Neuronal stem cell (in vitro differentiated cells): ENCODE measurements around the gene IKZF2.

ENCODE experiments used
- DNase-seq: peaks from one replicate; pipeline ENCODE4 v3.0.0-alpha.2; 2013; ENCODE audit warnings: low spot score
- H2AFZ ChIP-seq: one replicate; pipeline ENCODE4 v1.6.1; 2013; ENCODE audit warnings: mild to moderate bottlenecking, low read length, inconsistent platforms
- H2AK5ac ChIP-seq: 2 replicates; pipeline ENCODE4 v1.6.1; 2013; ENCODE audit warnings: low read depth, mild to moderate bottlenecking, inconsistent platforms, low read length, moderate library complexity, mixed read lengths
- H2BK120ac ChIP-seq: 2 replicates; pipeline ENCODE4 v1.6.1; 2013; ENCODE audit warnings: low read depth, mild to moderate bottlenecking, inconsistent platforms, low read length, moderate library complexity, mixed read lengths
- H2BK12ac ChIP-seq: one replicate; pipeline ENCODE4 v1.6.1; 2013; ENCODE audit warnings: low read length, inconsistent platforms
- H2BK15ac ChIP-seq: 2 replicates; pipeline ENCODE4 v1.6.1; 2013; ENCODE audit warnings: mild to moderate bottlenecking, low read length, inconsistent platforms, mixed read lengths
- H2BK5ac ChIP-seq: one replicate; pipeline ENCODE4 v1.6.1; 2013; ENCODE audit warnings: inconsistent platforms, mild to moderate bottlenecking, low read length, moderate library complexity
- H3K14ac ChIP-seq: one replicate; pipeline ENCODE4 v1.6.1; 2013; ENCODE audit warnings: low read length, inconsistent platforms
- H3K18ac ChIP-seq: 2 replicates; pipeline ENCODE4 v1.6.1; 2013; ENCODE audit warnings: low read length, inconsistent platforms
- H3K23ac ChIP-seq: 2 replicates; pipeline ENCODE4 v1.6.1; 2013; ENCODE audit warnings: low read depth, mild to moderate bottlenecking, mixed read lengths, low read length, inconsistent platforms; ENCODE audit not compliant: poor library complexity
- H3K27ac ChIP-seq: replicated peaks from 3 replicates; pipeline ENCODE4 v1.5.1; 2013; ENCODE audit warnings: low read length, inconsistent platforms
- H3K27me3 ChIP-seq, 3 experiments: 2 replicates each; pipeline ENCODE4 v1.6.1; 2013; ENCODE audit warnings: low read length in 3 of 3, mild to moderate bottlenecking in 2 of 3, inconsistent platforms in 1 of 3, low read depth in 1 of 3, mixed read lengths in 1 of 3, moderate library complexity in 1 of 3; ENCODE audit not compliant: control insufficient read depth in 3 of 3, insufficient read depth in 3 of 3
- H3K36me3 ChIP-seq, 2 donors: replicated peaks in 1 of 2; 2 replicates each; pipeline ENCODE4 v1.6.1; 2013; ENCODE audit warnings: low read length in 2 of 2; ENCODE audit not compliant: control insufficient read depth in 2 of 2, insufficient read depth in 2 of 2
- H3K4ac ChIP-seq: 2 replicates; pipeline ENCODE4 v1.6.1; 2013; ENCODE audit warnings: inconsistent platforms, mild to moderate bottlenecking, low read length, moderate library complexity
- H3K4me1 ChIP-seq, 2 donors: 1 replicate in 1 of 2; 2 replicates in 1 of 2; pipeline ENCODE4 v1.6.1; 2013; ENCODE audit warnings: low read length in 2 of 2, low read depth in 1 of 2; ENCODE audit not compliant: control insufficient read depth in 2 of 2, insufficient read depth in 1 of 2
- H3K4me2 ChIP-seq: one replicate; pipeline ENCODE4 v1.6.1; 2013; ENCODE audit warnings: mild to moderate bottlenecking, low read length, inconsistent platforms; ENCODE audit not compliant: insufficient read depth, poor library complexity, severe bottlenecking
- H3K4me3 ChIP-seq, 2 donors: 2 replicates each; pipeline ENCODE4 v1.5.1; 2013; ENCODE audit warnings: low read length in 2 of 2, mild to moderate bottlenecking in 2 of 2, inconsistent platforms in 1 of 2, moderate library complexity in 1 of 2
- H3K79me1 ChIP-seq: one replicate; pipeline ENCODE4 v1.6.1; 2013; ENCODE audit warnings: low read depth, mild to moderate bottlenecking, inconsistent platforms, low read length, moderate library complexity
- H3K9ac ChIP-seq: one replicate; pipeline ENCODE4 v1.6.1; 2013; ENCODE audit warnings: mild to moderate bottlenecking, low read depth, low read length, inconsistent platforms; ENCODE audit not compliant: poor library complexity
- H3K9me3 ChIP-seq, 2 donors: replicated peaks in 1 of 2; 2 replicates each; pipeline versions ENCODE3 to v1.6.1; 2013; ENCODE audit warnings: low read length in 2 of 2, mild to moderate bottlenecking in 2 of 2, inconsistent platforms in 1 of 2, low read depth in 1 of 2, mixed read lengths in 1 of 2, moderate library complexity in 1 of 2; ENCODE audit not compliant: control insufficient read depth in 2 of 2, insufficient read depth in 1 of 2
- H4K8ac ChIP-seq: one replicate; pipeline ENCODE4 v1.6.1; 2013; ENCODE audit warnings: low read depth, mild to moderate bottlenecking, inconsistent platforms, low read length, moderate library complexity
- H4K91ac ChIP-seq: one replicate; pipeline ENCODE4 v1.6.1; 2013; ENCODE audit warnings: low read length, low read depth, mild to moderate bottlenecking, inconsistent platforms; ENCODE audit not compliant: poor library complexity
- WGBS, 2 donors: extraction: QIAGEN DNeasy Blood & Tissue Kit; methylation state at CpG; one replicate each; pipeline ENCODE4 v1.1.7; 2013; ENCODE audit warnings: missing lambda C conversion rate in 2 of 2, mixed read lengths in 1 of 2; ENCODE audit not compliant: insufficient read length in 2 of 2, insufficient replicate concordance in 1 of 2; ENCODE audit errors: extremely low coverage in 2 of 2; 5-methylcytosine and 5-hydroxymethylcytosine counted together

IKZF2 gene

GRCh38 chr2:212962691-212963090 is 188.7 kb downstream of the IKZF2 start:
- H3K18ac ChIP-seq, result no peak overlapping the region
- no peak overlapping the region for H4K8ac ChIP-seq
- H2BK5ac ChIP-seq, result no peak overlapping the region
- no peak overlapping the region for H3K14ac ChIP-seq
- H3K36me3 ChIP-seq, result no peaks in the 10 kb centered on the region
- H3K27me3 ChIP-seq, result no peaks in the 10 kb centered on the region
- no peaks in the 10 kb centered on the region for H3K79me1 ChIP-seq
- no peak overlapping the region for H2AK5ac ChIP-seq
- no CpG with 5 or more reads among the region's 1 CpG for WGBS, 2 donors
- no peak overlapping the region for H3K4ac ChIP-seq
- DNase-seq, result no peak
- H3K23ac ChIP-seq, result no peak overlapping the region
- no peak overlapping the region for H3K4me2 ChIP-seq
- no peak overlapping the region for H3K27ac ChIP-seq
- H2BK15ac ChIP-seq, result no peak overlapping the region
- H2AFZ ChIP-seq, result no peak overlapping the region
- no peak overlapping the region for H2BK120ac ChIP-seq
- H3K9me3 ChIP-seq, result no peaks in the 10 kb centered on the region
- no peak overlapping the region for H3K9ac ChIP-seq
- H4K91ac ChIP-seq, result no peak overlapping the region
- H3K4me1 ChIP-seq, result peaks cover 0 to 2% of the 10 kb centered on the region in 2 donors
- no peak overlapping the region for H2BK12ac ChIP-seq
- H3K4me3 ChIP-seq, result no peak overlapping the region

DNA sequence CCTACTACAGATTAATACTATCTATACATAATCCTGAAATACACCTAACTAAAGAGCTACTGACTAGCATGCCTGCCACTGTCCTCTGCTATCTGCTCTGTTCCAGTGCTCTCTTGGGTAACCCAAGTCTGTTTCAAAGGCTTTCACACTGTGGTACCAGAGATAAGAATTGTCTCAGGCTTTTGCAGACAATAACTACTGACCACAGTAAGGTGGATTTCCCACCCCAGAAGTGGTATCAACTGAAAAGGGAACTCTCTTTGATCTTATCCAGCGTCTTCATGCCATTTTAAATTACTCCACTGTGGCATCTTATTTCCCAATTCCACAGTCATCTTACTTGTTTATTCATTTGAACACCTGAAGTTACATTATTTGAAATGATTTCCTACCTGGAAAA is 190.2 kb downstream of the IKZF2 start:
- H2AFZ ChIP-seq, result no peak overlapping the region

DNA sequence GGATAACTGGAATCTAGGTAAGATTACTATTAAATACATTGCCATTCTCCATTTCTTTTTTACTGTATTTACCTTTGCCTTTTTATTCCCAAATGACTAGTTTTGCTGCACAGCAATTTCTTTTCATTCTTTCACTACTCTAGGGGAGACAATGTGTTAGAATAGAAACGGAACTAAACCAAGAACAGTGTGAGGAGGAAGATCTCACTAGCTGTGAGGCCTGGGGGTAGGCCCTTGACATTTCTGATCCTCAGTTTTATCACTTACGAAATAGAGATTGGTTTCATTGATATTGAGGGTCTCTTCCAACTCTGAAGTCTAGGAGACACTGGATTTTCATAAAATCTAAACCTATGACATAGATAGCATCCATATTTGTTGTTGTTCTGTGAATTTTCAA is 191.1 kb downstream of the IKZF2 start:
- no peak overlapping the region for H2BK5ac ChIP-seq
- H3K4me2 ChIP-seq, result no peak overlapping the region
- DNase-seq, result no peak
- no peak overlapping the region for H3K23ac ChIP-seq
- H4K8ac ChIP-seq, result no peak overlapping the region
- no peak overlapping the region for H3K27ac ChIP-seq
- H4K91ac ChIP-seq, result no peak overlapping the region
- no peak overlapping the region for H2BK12ac ChIP-seq
- H3K9ac ChIP-seq, result no peak overlapping the region
- H2AK5ac ChIP-seq, result no peak overlapping the region
- no peak overlapping the region for H2BK15ac ChIP-seq
- H2BK120ac ChIP-seq, result no peak overlapping the region
- H3K36me3 ChIP-seq, result no peaks in the 10 kb centered on the region
- peaks cover 0 to 4% of the 10 kb centered on the region in 2 donors for H3K4me1 ChIP-seq
- H3K27me3 ChIP-seq, result no peaks in the 10 kb centered on the region
- H3K79me1 ChIP-seq, result no peaks in the 10 kb centered on the region
- no peak overlapping the region for H3K4me3 ChIP-seq
- no peak overlapping the region for H3K18ac ChIP-seq
- no peak overlapping the region for H2AFZ ChIP-seq
- no peaks in the 10 kb centered on the region for H3K9me3 ChIP-seq
- H3K4ac ChIP-seq, result no peak overlapping the region
- WGBS, 2 donors, result no CpG with 5 or more reads among the region's 2 CpGs
- H3K14ac ChIP-seq, result no peak overlapping the region

More for the DNA sequence above, 190.2 kb downstream of the IKZF2 start:
- Histone ChIP-seq H2BK15ac (no peak overlapping the region), H3K18ac (no peak overlapping the region), H3K9me3 (no peaks in the 10 kb centered on the region), H3K36me3 (no peaks in the 10 kb centered on the region), H2AK5ac (no peak overlapping the region), H4K91ac (no peak overlapping the region), H3K14ac (no peak overlapping the region), H3K79me1 (no peaks in the 10 kb centered on the region), H3K9ac (no peak overlapping the region), H2BK5ac (no peak overlapping the region), H2BK120ac (no peak overlapping the region), H3K4me1 (peaks cover 0 to 4% of the 10 kb centered on the region in 2 donors), H3K4me3 (no peak overlapping the region), H3K23ac (no peak overlapping the region), H3K27me3 (no peaks in the 10 kb centered on the region), H3K4ac (no peak overlapping the region), H3K4me2 (no peak overlapping the region), H4K8ac (no peak overlapping the region), H3K27ac (no peak overlapping the region), H2BK12ac (no peak overlapping the region)
- no peak for DNase-seq
- WGBS, 2 donors, result no CpG with 5 or more reads among the region's 1 CpG

DNA sequence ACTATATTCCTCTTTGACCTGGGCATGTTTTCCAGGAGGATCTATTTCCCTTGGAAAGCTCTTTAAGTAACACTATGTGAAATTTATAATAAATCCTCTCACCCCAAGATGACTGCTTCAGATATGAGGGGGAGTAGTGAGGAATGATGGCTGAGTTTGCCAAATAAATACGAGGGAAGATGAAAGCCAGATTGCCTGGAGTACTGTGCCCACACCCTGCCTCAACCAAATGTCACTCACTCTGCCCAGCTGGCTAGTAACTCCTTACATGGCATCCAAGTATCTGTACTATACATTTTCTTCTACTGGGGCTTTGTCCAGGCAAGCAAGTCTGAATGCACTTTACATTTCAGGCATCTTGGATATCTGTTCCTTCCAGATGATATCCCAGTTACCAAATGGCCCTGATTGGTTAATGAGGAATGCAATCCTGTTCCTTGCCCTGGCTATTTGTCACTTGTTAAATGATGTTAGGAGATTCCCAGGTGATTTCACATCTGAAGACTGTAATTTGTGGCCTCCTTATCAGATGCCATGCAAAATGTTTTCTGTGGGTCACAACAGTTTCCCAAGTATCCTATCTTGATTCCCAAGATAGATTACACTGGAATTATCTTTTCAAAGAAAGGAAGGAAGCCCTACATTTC is 191.8 kb downstream of the IKZF2 start:
- H3K27ac ChIP-seq, result no peak overlapping the region
- H3K4me3 ChIP-seq, result no peak overlapping the region
- no CpG with 5 or more reads among the region's 1 CpG for WGBS, 2 donors

More for the DNA sequence above, 191.8 kb downstream of the IKZF2 start:
- no peak overlapping the region for H3K4ac ChIP-seq
- no peak overlapping the region for H3K14ac ChIP-seq
- H3K27me3 ChIP-seq, result no peaks in the 10 kb centered on the region
- H3K4me2 ChIP-seq, result no peak overlapping the region
- no peak overlapping the region for H2AFZ ChIP-seq
- no peaks in the 10 kb centered on the region for H3K79me1 ChIP-seq
- no peak for DNase-seq
- no peak overlapping the region for H2BK15ac ChIP-seq
- H2BK120ac ChIP-seq, result no peak overlapping the region
- H3K9me3 ChIP-seq, result no peaks in the 10 kb centered on the region
- no peak overlapping the region for H3K9ac ChIP-seq
- H3K4me1 ChIP-seq, result peaks cover 0 to 4% of the 10 kb centered on the region in 2 donors
- H3K23ac ChIP-seq, result no peak overlapping the region
- no peak overlapping the region for H4K91ac ChIP-seq
- no peak overlapping the region for H2AK5ac ChIP-seq
- no peak overlapping the region for H3K18ac ChIP-seq
- H2BK5ac ChIP-seq, result no peak overlapping the region
- no peaks in the 10 kb centered on the region for H3K36me3 ChIP-seq
- H4K8ac ChIP-seq, result no peak overlapping the region
- H2BK12ac ChIP-seq, result no peak overlapping the region
